Breast epithelium (tissue), 3 donors: ENCODE measurements around the gene PTPRN2.

ENCODE experiments used
- POLR2A ChIP-seq: fragments of 450-650 bp; IDR thresholded peaks from one replicate; pipeline ENCODE4 v1.6.1; 2016; ENCODE audit warnings: antibody characterized with exemption, mild to moderate bottlenecking, moderate library complexity
- POLR2AphosphoS5 ChIP-seq, 3 donors: sonication (generic); formaldehyde crosslinking; IDR thresholded peaks; one replicate each; pipeline ENCODE4 v1.6.1; 2017; ENCODE audit warnings: antibody characterized with exemption in 3 of 3
- TF ChIP-seq, protein P1 (sequence below), 3 donors: fragments of 450-650 bp; IDR thresholded peaks; one replicate each; pipeline ENCODE4 v1.5.1; 2016 to 2017; ENCODE audit warnings: antibody characterized with exemption in 3 of 3, mild to moderate bottlenecking in 3 of 3, moderate library complexity in 3 of 3

GRCh38 chr7:157607218-157607617 is 980.4 kb downstream of the PTPRN2 start:
- TF ChIP-seq, protein P1, sequence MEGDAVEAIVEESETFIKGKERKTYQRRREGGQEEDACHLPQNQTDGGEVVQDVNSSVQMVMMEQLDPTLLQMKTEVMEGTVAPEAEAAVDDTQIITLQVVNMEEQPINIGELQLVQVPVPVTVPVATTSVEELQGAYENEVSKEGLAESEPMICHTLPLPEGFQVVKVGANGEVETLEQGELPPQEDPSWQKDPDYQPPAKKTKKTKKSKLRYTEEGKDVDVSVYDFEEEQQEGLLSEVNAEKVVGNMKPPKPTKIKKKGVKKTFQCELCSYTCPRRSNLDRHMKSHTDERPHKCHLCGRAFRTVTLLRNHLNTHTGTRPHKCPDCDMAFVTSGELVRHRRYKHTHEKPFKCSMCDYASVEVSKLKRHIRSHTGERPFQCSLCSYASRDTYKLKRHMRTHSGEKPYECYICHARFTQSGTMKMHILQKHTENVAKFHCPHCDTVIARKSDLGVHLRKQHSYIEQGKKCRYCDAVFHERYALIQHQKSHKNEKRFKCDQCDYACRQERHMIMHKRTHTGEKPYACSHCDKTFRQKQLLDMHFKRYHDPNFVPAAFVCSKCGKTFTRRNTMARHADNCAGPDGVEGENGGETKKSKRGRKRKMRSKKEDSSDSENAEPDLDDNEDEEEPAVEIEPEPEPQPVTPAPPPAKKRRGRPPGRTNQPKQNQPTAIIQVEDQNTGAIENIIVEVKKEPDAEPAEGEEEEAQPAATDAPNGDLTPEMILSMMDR (IDR thresholded peaks at IDR 0.05) = no peak
- TF ChIP-seq POLR2AphosphoS5 (IDR thresholded peaks at IDR 0.05) (no peak), POLR2A (no peak)
